Fibroblast of peridontal ligament (primary cell): ENCODE results near the gene ABCA4.
A peak's percentile ranks its signal among the peaks of the same experiment; 100 is the strongest.
"Not testable (repeated sequence)": the region's sequence is repeated elsewhere in the genome, so short reads cannot be mapped to it uniquely, and the experiment has no call there.

Experiments used
- DNase-seq: peaks from one replicate; pipeline ENCODE4 v3.0.0-alpha.2; 2010; ENCODE audit errors: extremely low read depth

Gene ABCA4

GRCh38 chr1:94120991-94121390 is at the start of gene ABCA4:
TSS of gene ABCA4 (minus strand) at chr1:94121148. CDS start at chr1:94121045, 103 bp downstream.
- DNase-seq: no peak

GRCh38 chr1:94169126-94169525 is 48.2 kb upstream of the ABCA4 start:
- DNase-seq: no peak

GRCh38 chr1:94165843-94166242 is 44.9 kb upstream of the ABCA4 start:
- DNase-seq: no peak

GRCh38 chr1:94164885-94165284 is 43.9 kb upstream of the ABCA4 start:
- not testable (repeated sequence) for DNase-seq

DNA sequence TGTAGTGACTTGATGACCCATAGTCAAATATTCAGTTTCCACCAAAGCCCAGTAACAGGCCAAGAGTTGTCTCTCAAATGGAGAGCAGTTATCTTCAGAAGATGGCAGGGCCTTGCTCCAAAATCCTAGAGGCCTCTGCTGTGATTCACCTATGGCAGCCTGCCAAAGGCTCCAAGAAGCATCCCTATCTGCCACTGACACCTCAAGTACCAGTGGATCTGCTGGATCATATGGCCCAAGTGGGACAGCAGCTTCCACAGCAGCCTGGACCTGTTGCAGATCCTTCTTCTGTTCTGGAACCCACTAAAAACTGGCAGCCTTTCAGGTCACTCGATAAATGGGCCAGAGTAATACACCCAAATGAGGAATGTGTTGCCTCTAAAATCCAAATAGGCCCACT is 43.2 kb upstream of the ABCA4 start:
- not testable (repeated sequence) for DNase-seq

DNA sequence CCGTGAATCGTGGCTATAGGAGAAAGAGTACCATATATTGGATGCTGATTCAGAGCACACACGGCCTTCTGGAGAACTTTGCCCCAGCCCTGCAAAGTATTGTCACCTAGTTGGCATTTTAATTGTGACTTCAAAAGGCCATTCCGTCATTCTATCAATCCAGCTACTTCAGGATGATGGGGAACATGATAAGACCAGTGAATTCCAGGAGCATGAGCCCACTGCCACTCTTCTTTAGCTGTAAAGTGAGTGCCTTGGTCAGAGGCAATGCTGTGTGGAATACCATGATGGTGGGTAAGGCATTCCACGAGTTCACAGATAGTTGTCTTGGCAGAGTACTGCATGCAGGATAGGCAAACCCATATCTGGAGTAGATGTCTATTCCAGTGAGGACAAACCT is 42.3 kb upstream of the ABCA4 start:
- DNase-seq: not testable (repeated sequence)

GRCh38 chr1:94160811-94161210 is 39.9 kb upstream of the ABCA4 start:
- DNase-seq: peak; percentile 80

DNA sequence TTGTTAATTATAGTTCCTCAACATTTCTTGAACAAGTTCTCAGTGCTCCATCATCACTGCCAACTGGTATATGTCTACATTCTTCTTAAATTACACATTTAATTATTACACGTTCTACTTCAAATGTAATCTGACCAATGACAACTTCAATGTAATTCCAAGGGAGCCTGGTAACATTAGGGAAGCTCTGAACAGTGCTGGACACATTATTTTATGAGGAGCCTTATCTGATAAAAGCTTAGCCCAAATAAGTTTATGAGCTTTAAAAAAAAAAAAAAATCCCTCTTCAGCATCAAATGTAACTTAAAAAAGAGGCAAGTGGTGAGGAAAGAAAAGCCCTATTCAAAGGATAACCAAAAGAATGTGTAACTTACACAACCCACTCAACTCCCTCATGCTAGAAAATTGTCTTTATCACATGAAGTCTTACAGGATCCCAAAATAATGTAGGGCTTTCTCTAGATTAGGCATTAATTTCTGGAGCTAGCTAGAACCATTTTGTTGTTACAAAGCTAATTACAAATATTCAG is 35.2 kb upstream of the ABCA4 start:
- peak; percentile 49 for DNase-seq

DNA sequence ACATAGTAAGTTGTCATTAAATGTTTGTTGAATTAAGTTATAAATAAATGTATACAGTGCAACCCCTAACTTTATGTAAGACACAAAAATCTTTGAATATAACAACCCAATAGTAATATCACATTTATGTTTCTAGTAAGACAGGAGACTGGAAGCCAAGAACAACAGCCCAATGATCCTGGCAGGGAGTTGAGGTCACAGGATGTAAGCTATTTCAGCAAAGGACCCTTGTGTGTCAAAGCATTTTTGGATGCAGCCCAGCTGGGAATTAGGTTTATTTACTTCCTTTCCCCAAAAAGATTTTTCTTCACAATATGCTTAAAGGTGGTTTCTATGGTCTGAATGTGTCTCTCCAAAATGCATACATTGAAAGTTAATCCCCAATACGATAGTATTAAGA is 34.0 kb upstream of the ABCA4 start:
- DNase-seq: no peak

DNA sequence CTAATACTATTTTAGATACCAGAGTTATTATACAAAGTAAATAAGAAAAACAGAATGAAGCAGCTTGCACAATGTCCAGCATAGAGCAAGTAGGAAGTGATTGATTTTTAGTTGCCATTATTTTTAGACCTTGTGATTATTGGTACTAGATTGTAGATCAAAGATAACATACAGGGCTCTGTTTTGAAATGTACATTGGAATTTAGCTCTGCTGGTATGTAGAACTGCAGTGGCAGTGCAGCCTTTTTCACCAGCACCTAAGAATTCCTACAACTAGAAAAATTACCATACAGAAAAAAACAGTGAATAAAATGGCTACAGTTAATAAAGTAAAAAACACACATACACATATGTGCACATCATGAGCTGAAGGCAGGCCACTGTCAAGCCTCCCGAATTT is 32.2 kb upstream of the ABCA4 start:
- DNase-seq: no peak

GRCh38 chr1:94149166-94149565 is 28.2 kb upstream of the ABCA4 start:
- not testable (repeated sequence) for DNase-seq

DNA sequence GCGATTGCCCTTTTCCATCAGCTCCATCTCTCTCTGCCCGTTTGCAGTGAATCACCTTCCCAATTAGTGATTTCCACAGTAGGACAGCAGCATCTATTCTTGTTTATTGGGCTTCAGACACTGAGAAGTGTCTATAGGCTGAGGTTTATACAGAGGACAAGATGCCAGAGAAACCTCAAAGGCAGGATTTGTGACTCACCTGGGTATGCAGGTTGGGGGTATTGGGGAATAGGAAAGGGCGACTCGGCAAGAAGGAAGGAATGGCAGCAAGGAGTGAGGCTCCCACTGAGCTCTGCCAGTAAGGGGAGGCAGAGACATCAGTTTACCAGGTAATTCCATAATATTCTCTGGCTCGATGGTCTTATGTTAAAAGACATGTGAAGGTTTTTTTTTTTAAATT is 25.3 kb upstream of the ABCA4 start:
- DNase-seq: no peak

- peak; percentile 65 for DNase-seq
These were observed 23.9 kb upstream of the ABCA4 start for GRCh38 chr1:94144836-94145235.

- no peak for DNase-seq
These were observed 22.8 kb upstream of the ABCA4 start for GRCh38 chr1:94143809-94144176.

- peak; percentile 84 for DNase-seq
These were observed 22.3 kb upstream of the ABCA4 start for GRCh38 chr1:94143173-94143808.

DNA sequence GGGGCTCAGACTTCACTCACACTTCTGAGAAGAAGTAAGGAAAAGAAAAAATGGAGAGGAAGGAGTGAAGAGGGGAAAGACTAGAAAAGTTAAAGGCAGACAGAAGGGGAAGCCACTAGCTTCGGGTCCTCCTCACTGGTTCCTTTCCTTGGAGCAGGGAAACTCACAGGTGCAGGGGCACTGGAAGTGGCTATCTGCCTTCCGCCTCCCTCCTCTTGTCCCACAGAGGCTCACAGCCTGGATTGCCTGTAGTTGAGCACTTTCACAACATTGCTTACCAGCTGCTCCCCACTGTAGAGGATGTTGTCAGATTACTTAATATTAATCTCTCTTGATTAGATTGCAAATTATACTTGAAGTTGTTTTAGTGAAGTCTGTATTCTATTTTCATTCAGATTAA is 21.6 kb upstream of the ABCA4 start:
- no peak for DNase-seq

GRCh38 chr1:94142022-94142421 is 21.1 kb upstream of the ABCA4 start:
- peak; percentile 89 for DNase-seq

DNA sequence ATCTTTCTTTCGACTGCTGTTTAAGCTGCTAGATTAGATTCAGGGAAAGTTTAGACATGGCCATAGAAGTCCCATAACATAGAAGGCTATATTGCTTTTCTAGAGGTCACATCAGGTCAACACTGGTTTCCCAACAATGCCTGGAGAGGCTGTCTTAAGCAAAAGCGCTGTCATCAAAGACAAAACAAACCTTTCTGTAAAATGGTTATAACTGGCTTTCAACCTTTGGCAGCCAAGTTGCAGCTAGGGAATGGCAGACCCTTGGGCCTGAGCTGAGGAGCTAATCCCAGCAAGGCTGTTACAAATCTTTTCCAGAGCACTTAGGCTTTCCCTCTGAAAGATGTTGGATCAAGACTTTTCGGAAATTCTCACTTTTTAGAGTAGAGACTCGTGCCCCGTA is 11.2 kb upstream of the ABCA4 start:
- DNase-seq: no peak

GRCh38 chr1:94130851-94131595 is 10.1 kb upstream of the ABCA4 start:
- peak; percentile 58 for DNase-seq

DNA sequence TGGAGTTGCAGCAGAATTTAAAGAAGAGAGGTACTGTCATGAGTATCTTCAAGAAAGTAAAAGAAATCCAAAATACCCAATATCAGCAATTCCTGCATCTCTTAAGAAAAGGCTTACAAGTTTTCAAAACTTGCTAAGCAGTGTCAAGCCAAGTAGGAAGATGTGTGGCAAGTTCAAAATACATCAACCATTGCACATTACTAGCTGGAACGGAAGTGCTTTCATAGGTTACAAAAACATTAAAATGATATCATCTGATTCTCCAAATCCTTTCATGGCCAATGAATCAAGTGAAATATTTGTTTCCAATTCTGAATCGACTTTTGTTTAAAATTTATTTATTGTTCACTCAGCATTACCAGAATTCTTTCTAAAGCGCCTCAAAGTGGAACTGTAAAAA is 5.7 kb upstream of the ABCA4 start:
- DNase-seq: no peak

DNA sequence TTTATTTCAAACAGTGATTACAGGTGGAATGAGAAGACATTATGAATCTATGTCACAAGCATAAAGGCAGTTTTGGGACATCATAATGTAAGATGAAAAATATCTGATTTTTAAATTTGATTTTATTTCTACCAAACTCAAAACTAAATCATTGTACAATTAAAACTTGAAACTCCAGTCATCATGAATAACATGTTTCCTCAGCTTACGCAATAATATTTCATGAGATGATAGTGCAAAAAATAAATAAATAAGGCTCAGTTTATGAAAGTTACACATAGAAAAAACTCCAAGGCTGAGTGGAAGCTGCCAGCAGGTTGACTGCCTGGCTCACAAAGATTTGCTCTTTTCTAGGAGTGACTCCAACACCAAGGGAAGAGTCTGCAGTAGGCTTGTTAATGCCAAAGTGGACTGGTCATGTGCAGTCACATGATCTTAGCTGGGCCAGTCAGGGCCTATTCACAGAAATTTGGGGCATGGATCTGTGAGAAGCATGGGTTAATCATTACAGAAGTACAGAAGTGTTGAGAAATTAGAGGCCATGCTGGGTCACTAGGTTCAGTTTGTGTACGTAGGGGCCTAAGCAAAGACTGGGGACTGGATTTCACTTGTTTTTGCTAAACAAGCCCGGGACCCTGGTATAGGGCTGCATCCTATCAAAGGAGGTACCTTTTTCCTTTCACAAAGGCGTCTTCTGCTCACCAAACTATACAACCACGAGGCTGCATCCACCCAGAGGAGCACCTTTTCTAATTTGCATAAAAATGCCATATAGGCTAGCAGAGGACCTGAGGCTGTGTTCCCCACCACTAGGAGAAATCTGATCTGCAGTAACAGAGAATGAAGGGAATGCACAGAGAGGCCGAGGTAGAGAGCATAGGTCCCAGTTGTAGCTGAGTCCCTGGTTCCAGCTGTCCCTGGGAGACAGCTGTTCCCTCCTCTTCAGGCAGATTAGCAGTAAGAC is 4.9 kb upstream of the ABCA4 start:
- DNase-seq: no peak

DNA sequence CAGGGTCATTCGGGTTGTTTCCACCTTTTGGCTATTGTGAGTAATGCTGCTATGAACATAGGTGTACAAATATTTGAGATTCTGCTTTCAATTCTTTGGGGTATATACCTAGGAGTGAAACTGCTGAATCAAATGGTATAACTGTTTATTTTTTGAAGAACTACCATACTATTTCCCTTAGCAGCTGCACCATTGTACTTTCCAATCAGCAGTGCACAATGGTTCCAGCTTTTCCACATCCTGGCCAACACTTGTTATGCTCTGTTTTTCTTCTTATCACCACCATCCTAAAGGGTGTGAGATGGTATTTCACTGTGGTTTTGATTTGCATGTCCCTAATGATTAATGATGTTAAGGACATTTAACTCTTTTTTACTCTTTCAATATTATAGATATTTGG is 3.6 kb upstream of the ABCA4 start:
- DNase-seq: no peak
